NCI-H82 treated with DMSO at 0.1 percent for 48 hours (cell line): ENCODE measurements around the gene SLC22A15.
"Not testable (repeated sequence)": the region's sequence is repeated elsewhere in the genome, so short reads cannot be mapped to it uniquely, and the experiment has no call there.

ENCODE experiments used
- DNase-seq: peaks from one replicate; lab custom pipeline; 2025; ENCODE audit not compliant: unreplicated experiment; lab: John Stamatoyannopoulos, UW

The SLC22A15 gene

DNA sequence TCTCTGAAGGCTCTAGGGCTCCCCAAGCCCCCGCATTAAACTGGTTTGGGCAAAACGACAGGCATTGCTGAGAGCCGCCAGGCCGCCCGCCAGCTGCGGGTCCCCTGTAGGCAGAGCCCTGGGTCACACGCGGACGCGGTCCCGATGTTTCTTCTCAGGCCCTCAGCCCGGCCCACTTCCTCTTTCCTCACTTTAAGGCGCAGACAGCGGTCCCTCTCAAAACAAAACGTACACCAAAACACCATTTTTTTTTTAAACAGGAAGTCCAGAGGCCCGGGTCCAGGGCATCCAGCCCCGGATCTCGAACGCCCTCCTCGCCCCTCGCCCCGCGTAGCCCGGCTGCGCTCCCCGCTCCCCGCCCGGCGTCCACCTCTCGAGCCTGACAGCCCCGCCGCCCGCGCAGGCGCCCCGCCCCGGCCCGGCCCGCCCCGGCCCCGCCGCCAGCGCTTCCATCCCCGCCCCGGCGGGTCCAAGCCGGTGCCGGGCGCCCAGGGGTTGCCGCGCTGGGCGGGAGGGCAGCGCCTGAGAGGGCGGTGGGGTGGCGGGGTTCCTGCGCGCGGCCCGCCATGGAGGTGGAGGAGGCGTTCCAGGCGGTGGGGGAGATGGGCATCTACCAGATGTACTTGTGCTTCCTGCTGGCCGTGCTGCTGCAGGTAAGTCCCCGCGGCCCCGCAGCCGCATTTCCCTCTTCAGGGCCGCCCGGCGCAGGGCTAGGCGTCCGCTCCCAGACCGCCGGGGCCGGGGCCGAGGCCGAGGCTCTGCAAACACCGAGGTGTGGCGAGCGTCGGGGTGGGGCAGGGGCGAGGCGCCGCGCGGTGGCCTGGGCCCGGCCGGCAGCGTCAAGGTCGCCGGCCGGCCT, at the start of gene SLC22A15:
Gene SLC22A15, plus strand, starts transcription at position 452 of the 859 bp plus-strand sequence. Its CDS starts 115 bp downstream, at position 567.
- no peak for DNase-seq

- DNase-seq = no peak
These were observed 48.3 kb upstream of the SLC22A15 start for GRCh38 chr1:115927971-115928370.

- no peak for DNase-seq
These were observed 46.4 kb upstream of the SLC22A15 start for GRCh38 chr1:115929881-115930280.

DNA sequence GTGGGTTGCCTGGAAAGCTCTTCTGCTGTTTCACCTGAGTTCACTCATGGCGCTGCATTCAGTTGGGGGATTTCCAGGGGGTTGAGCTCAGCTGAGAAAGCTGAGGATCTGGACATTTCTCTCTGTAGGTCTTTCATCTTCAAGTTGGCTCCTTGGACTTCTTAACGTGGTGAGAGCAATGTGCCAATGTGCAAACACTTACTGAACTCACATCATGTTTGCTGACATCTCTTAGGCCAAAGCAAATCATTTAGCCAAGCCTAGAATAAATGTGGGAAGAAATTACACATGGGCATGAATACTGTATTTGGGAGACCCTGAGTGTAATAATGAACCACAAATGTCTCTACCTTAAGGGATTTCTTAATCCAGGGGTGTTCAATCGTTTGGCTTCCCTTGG, 42.7 kb upstream of the SLC22A15 start:
- DNase-seq = no peak

DNA sequence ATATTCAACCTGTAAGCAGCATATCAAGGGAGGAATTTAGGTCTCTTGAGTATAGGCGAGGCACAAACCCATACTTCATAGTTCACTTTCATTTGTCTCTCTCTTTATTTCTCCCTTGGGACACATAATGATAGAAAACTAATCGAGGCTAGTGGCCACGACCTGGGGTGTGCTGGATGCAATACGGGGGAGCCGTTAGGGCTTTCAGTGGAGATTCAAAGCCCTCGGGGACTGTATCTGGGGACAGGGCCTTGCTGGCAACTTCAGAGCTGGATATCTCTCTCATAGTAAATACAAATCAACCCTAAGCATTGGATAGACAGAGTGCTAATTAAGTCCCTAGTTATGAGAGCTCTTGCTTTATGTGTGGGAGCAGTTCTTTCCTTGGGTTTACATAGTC, 36.9 kb upstream of the SLC22A15 start:
- no peak for DNase-seq

GRCh38 chr1:115946116-115946515, 30.2 kb upstream of the SLC22A15 start:
- no peak for DNase-seq

DNA sequence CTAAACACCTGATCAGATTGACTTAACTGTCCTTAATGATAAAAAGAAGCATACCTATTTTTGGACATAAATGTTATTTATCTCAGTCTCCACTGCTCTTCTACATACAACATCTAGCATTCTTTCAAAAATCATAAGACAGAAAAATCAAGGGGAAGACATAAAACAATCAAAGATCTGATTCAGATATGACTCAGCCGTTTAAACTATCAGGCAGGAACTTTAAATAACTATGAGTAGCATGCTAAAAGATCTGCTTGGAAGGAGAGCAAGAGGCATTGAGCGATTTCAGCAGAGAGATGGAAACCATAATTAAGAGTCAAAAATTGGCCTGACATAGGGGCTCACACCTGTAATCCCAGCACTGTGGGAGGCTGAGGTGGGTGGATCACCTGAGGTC, 27.2 kb upstream of the SLC22A15 start:
- DNase-seq = no peak

GRCh38 chr1:115951560-115951959, 24.8 kb upstream of the SLC22A15 start:
- DNase-seq = no peak

DNA sequence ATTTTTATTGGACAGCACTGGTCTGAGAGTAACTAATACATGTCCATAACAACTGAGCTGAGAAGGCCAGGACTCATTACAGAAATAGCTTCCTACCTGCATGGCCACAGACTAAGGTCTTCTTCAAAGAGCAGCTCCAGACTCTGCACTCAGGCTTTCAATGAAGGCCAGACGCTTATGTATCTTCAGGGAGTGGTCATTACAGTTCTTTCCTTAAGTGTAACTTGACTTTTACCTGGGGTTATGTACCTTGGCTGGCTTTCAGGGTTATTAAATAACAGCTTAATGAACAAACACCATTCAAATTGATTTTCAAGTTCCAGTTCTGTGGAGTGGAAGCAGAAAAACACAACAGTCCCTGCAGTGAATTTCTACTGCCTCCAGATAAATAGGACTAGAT, 23.8 kb upstream of the SLC22A15 start:
- no peak for DNase-seq

GRCh38 chr1:115953180-115953579, 23.1 kb upstream of the SLC22A15 start:
- DNase-seq = no peak

DNA sequence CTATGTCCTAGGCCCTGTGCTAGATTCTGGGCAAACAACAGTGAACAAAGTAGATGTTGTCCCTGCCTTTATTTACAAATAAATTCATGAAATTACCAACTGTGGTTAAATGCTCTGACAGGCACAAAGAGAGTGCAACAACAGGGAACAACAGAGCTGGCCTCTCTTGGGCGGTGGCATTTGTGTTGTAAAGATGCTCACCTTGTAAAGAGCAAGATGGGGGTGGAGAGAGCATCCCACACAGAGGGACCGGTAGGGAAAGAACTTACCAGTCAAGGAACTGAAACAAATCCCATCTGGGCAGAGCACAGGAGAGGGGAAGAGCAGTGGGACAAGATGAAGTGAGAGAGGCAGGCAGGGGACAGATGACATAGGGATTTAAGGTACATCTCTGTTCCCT, 21.6 kb upstream of the SLC22A15 start:
- DNase-seq = no peak

- no peak for DNase-seq
These were observed 21.1 kb upstream of the SLC22A15 start for GRCh38 chr1:115955228-115955627.

DNA sequence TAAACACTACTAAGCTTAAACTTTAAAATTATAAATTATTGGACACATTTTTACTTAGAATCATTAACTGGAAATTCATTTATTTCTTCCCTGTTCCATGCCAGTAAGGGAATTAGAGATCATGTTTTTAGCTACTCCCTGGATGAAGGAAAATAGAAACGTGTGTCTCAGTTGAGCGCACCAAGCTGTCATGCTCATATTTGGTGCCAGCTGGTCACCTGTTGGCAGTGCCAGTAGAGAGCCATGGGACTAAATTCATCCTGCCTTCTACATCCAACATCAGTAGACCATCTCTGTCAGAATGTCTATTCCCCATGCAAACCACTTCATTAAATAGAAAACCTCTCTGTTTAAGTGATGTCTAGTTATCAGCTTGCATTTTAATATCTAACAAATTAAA, 17.4 kb upstream of the SLC22A15 start:
- DNase-seq = no peak

GRCh38 chr1:115969509-115969908, 6.8 kb upstream of the SLC22A15 start:
- DNase-seq = peak; percentile 33

- DNase-seq = not testable (repeated sequence)
These were observed 4.5 kb upstream of the SLC22A15 start for GRCh38 chr1:115971778-115972177.

- no peak for DNase-seq
These were observed 3.2 kb upstream of the SLC22A15 start for GRCh38 chr1:115973154-115973553.

GRCh38 chr1:115975569-115976061, 698 bp upstream of the SLC22A15 start:
- no peak for DNase-seq

GRCh38 chr1:115976921-115977498, 697 bp downstream of the SLC22A15 start:
- DNase-seq = no peak

DNA sequence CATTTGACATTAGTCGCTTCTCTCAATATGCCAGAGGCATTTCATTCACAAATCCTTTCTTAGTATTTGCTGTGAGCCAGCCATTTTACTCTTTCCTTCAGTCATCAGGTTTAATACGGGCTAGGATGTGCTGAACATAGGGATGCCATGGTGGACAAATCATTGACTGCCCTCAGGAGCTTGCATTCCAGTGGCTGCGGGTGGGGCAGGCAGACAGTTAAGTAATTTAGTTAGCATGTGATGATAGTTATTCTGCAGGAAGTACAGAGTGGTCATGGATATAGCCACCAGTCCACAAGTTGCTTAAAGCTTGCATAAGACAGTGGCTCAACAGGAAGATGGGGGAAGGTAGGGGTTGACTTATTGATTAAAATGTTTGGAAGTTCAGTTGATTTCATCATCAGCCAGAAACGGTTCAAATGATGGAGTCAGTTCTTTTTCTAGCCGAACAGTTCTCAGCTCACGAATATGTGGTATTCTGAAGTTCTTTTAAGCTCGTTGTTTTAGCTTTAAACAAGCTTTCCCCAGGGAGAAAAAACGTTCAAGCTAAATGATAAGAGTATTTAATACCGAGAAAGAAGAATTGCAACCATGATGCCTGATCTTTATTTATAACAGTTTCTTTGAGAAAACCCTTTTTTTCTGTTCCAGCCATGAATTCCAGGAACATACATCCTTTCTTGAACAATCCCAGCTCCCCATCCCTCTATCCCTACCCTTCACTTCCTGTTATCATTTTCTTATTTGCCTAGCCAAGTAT, 1.4 kb downstream of the SLC22A15 start:
- no peak for DNase-seq

- no peak for DNase-seq
These were observed 2.1 kb downstream of the SLC22A15 start for GRCh38 chr1:115978292-115978941.

- DNase-seq = no peak
These were observed 3.8 kb downstream of the SLC22A15 start for GRCh38 chr1:115980156-115980555.
